SU-DHL-6 (cell line): ENCODE data around the gene MYBBP1A.

Source experiments
- H2AFZ ChIP-seq: fragments of 200-600 bp; sonication (generic); 2 replicates; pipeline ENCODE4 v1.6.1; 2014; ENCODE audit warnings: low read depth, mild to moderate bottlenecking, moderate library complexity, mixed read lengths, antibody characterized with exemption, low read length; ENCODE audit not compliant: severe bottlenecking
- H3F3A ChIP-seq: fragments of 200-600 bp; shearing (Covaris generic); 2 replicates; pipeline ENCODE4 v1.6.0; 2016; ENCODE audit warnings: antibody characterized with exemption, mild to moderate bottlenecking; ENCODE audit not compliant: insufficient read depth
- H3K27ac ChIP-seq: fragments of 200-600 bp; sonication (generic); 2 replicates; pipeline ENCODE4 v1.5.1; 2016; ENCODE audit warnings: low read depth, mild to moderate bottlenecking, low read length, moderate library complexity, mixed read lengths
- H3K27me3 ChIP-seq: fragments of 200-600 bp; sonication (generic), shearing (Covaris generic); 2 replicates; pipeline ENCODE4 v1.6.0; 2014; ENCODE audit warnings: mild to moderate bottlenecking, low read length
- H3K36me3 ChIP-seq: fragments of 200-600 bp; sonication (generic); 2 replicates; pipeline ENCODE4 v1.6.1; 2014; ENCODE audit warnings: mild to moderate bottlenecking, low read length, mixed read lengths
- H3K4me2 ChIP-seq: fragments of 300-600, 200-600 bp; shearing (Covaris generic), sonication (generic); 2 replicates; pipeline ENCODE4 v1.6.0; 2014; ENCODE audit warnings: low read length, low read depth, mild to moderate bottlenecking; ENCODE audit not compliant: poor library complexity, severe bottlenecking
- H3K4me3 ChIP-seq: fragments of 200-600 bp; sonication (generic); 2 replicates; pipeline ENCODE4 v1.5.1; 2014; ENCODE audit warnings: antibody characterized with exemption, low read length, mild to moderate bottlenecking, mixed read lengths; ENCODE audit not compliant: insufficient read depth, poor library complexity, severe bottlenecking
- H3K79me2 ChIP-seq: fragments of 200-600 bp; sonication (generic); 2 replicates; pipeline ENCODE4 v1.6.1; 2014; ENCODE audit warnings: mild to moderate bottlenecking, low read length, moderate library complexity; ENCODE audit not compliant: insufficient read depth
- H3K9ac ChIP-seq: fragments of 200-600 bp; sonication (generic); 2 replicates; pipeline ENCODE4 v1.7.0; 2014; ENCODE audit warnings: mild to moderate bottlenecking, low read length
- H3K9me2 ChIP-seq: fragments of 200-600 bp; sonication (generic); replicated peaks from 2 replicates; pipeline ENCODE4 v1.6.1; 2014; ENCODE audit warnings: low read length; ENCODE audit not compliant: insufficient read depth
- H3K9me3 ChIP-seq: fragments of 200-600 bp; sonication (generic); 2 replicates; pipeline ENCODE4 v1.6.1; 2014; ENCODE audit warnings: low read length, mixed read lengths; ENCODE audit not compliant: insufficient read depth
- H4K20me1 ChIP-seq: fragments of 200-600 bp; sonication (generic); 2 replicates; pipeline ENCODE4 v1.6.1; 2014; ENCODE audit warnings: low read depth, mild to moderate bottlenecking, antibody characterized with exemption, low read length, moderate library complexity, mixed read lengths
- CTCF ChIP-seq: fragments of 200-600 bp; sonication (generic); IDR thresholded peaks from one replicate; pipeline ENCODE4 v1.5.1; 2017; ENCODE audit warnings: antibody characterized with exemption, mild to moderate bottlenecking, low read length, moderate library complexity; ENCODE audit not compliant: insufficient read depth, poor library complexity, severe bottlenecking
- EZH2phosphoT487 ChIP-seq: fragments of 200-600 bp; sonication (generic), shearing (Covaris generic); conservative IDR thresholded peaks from 2 replicates; pipeline ENCODE4 v1.6.1; 2018; ENCODE audit warnings: mild to moderate bottlenecking, antibody characterized with exemption, low read length, moderate library complexity, mixed read lengths

MYBBP1A gene

GRCh38 chr17:4587195-4587594 is 32.0 kb upstream of the MYBBP1A start:
- H3K9me3 ChIP-seq, result no peaks in the 10 kb centered on the region
- H3K9ac ChIP-seq, result no peak overlapping the region
- H3F3A ChIP-seq, result no peaks in the 10 kb centered on the region
- H3K4me2 ChIP-seq, result no peak overlapping the region
- no peak overlapping the region for H3K4me3 ChIP-seq
- H3K9me2 ChIP-seq, result no peaks in the 10 kb centered on the region
- no peak for TF ChIP-seq CTCF
- TF ChIP-seq EZH2phosphoT487, result no peak
- H2AFZ ChIP-seq, result no peak overlapping the region
- H3K79me2 ChIP-seq, result no peaks in the 10 kb centered on the region
- no peaks in the 10 kb centered on the region for H4K20me1 ChIP-seq
- no peak overlapping the region for H3K27ac ChIP-seq
- no peaks in the 10 kb centered on the region for H3K36me3 ChIP-seq
- no peaks in the 10 kb centered on the region for H3K27me3 ChIP-seq

- Histone ChIP-seq H3K4me3 (no peak overlapping the region), H3K27me3 (no peaks in the 10 kb centered on the region), H2AFZ (no peak overlapping the region), H3K79me2 (no peaks in the 10 kb centered on the region), H3K9ac (no peak overlapping the region), H3K4me2 (no peak overlapping the region), H3K9me2 (no peaks in the 10 kb centered on the region), H3K9me3 (no peaks in the 10 kb centered on the region), H3K27ac (no peak overlapping the region), H4K20me1 (no peaks in the 10 kb centered on the region), H3K36me3 (no peaks in the 10 kb centered on the region), H3F3A (no peaks in the 10 kb centered on the region)
- TF ChIP-seq EZH2phosphoT487 (no peak), CTCF (no peak)
Observed at GRCh38 chr17:4586043-4586442, 30.9 kb upstream of the MYBBP1A start.

GRCh38 chr17:4585638-4585994 is 30.4 kb upstream of the MYBBP1A start:
- no peaks in the 10 kb centered on the region for H3F3A ChIP-seq
- H3K27me3 ChIP-seq, result no peaks in the 10 kb centered on the region
- no peaks in the 10 kb centered on the region for H3K9me3 ChIP-seq
- H3K9ac ChIP-seq, result no peak overlapping the region
- H4K20me1 ChIP-seq, result no peaks in the 10 kb centered on the region
- H3K79me2 ChIP-seq, result no peaks in the 10 kb centered on the region
- H3K36me3 ChIP-seq, result no peaks in the 10 kb centered on the region
- H3K4me3 ChIP-seq, result no peak overlapping the region
- H2AFZ ChIP-seq, result no peak overlapping the region
- H3K9me2 ChIP-seq, result no peaks in the 10 kb centered on the region
- H3K4me2 ChIP-seq, result no peak overlapping the region
- TF ChIP-seq EZH2phosphoT487, result no peak
- no peak for TF ChIP-seq CTCF
- no peak overlapping the region for H3K27ac ChIP-seq
